Kidney epithelial cell (primary cell): ENCODE results near the gene NETO2. TPM values are rescaled to one million over a fixed set of nuclear protein-coding genes. Genes with fewer than 3 reads are reported as not detected.

Source experiments
- DNase-seq: peaks from one replicate; pipeline ENCODE4 v3.0.0-alpha.2; 2010; ENCODE audit warnings: low read depth
- H3K27me3 ChIP-seq: 2 replicates; pipeline ENCODE4 v1.6.0; 2011; ENCODE audit warnings: low read length; ENCODE audit not compliant: control insufficient read depth, insufficient read depth
- H3K36me3 ChIP-seq: 2 replicates; pipeline ENCODE4 v1.5.1; 2011; ENCODE audit warnings: low read length; ENCODE audit not compliant: control insufficient read depth, insufficient read depth
- H3K4me3 ChIP-seq: 2 replicates; pipeline ENCODE4 v1.5.1; 2011; ENCODE audit warnings: low read depth, mild to moderate bottlenecking, control low read depth, low read length
- total RNA-seq: library from RNA; depleted of rRNA; stranded (reverse); fragments of >200 nt; gene quantifications from 2 replicates; pipeline ENCODE4 v1.2.3, GENCODE V29; 2015
- TF ChIP-seq, protein P1 (sequence below): IDR thresholded peaks from 2 replicates; pipeline ENCODE4 v1.5.1; 2011; ENCODE audit warnings: mild to moderate bottlenecking, moderate library complexity, low read length, control low read depth, inconsistent platforms; ENCODE audit not compliant: insufficient read depth, poor library complexity, severe bottlenecking

The NETO2 gene
- total RNA-seq, 1 donor from 2014 or later = 41.9 TPM

DNA sequence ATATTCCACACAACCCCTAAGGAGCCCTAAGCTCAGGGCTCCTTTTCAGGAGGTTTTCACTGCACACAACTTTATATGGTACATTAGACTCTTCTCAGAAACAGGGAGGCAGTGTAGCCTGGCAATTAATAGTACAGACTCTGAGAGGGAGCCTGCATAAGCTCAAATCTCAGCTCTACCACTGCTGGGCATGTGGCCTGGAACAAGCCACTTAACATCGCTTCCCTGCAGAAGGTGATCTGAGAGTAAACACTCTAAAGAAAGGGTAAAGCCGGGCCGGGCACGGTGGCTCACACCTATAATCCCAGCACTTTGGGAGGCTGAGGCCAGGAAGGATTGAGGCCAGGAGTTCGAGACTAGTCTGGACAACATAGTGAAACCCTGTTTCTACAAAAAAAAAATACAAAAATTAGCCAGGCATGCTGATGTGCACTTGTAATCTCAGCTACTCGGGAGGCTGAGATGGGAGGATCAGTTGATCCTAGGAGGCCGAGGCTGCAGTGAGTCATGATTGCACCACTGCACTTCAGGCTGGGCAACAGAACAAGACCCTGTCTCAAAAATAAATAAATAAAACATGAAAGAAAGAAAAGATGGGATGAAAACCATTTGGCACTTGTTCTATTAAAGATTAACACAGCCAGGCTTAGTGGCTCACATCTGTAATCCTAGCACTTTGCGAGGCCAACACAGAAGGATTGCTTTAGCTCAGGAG is 99.6 kb downstream of the NETO2 start:
- TF ChIP-seq, protein P1, sequence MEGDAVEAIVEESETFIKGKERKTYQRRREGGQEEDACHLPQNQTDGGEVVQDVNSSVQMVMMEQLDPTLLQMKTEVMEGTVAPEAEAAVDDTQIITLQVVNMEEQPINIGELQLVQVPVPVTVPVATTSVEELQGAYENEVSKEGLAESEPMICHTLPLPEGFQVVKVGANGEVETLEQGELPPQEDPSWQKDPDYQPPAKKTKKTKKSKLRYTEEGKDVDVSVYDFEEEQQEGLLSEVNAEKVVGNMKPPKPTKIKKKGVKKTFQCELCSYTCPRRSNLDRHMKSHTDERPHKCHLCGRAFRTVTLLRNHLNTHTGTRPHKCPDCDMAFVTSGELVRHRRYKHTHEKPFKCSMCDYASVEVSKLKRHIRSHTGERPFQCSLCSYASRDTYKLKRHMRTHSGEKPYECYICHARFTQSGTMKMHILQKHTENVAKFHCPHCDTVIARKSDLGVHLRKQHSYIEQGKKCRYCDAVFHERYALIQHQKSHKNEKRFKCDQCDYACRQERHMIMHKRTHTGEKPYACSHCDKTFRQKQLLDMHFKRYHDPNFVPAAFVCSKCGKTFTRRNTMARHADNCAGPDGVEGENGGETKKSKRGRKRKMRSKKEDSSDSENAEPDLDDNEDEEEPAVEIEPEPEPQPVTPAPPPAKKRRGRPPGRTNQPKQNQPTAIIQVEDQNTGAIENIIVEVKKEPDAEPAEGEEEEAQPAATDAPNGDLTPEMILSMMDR = no peak
- Histone ChIP-seq H3K27me3 (peaks cover 3% of the 10 kb centered on the region), H3K36me3 (no peaks in the 10 kb centered on the region), H3K4me3 (no peak overlapping the region)
- DNase-seq = no peak

DNA sequence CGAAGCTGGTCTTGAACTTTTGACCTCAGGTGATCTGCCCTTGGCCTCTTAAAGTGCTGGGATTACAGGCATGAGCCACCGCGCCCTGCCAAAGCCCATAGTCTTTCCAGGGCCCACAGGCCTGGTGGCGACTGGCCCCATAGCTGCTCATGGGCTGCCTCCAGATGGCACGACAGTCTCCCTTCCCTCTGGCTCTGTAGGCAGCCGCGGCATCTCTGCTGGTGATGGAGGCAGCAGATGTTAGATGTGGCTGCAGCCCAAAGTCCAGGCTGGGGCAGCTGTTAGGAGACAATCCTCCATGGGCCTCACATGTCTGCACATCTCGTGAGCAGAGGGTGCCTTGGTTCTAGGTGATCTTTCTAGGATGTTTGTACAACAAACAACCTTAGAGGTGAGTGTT is 100.5 kb downstream of the NETO2 start:
- DNase-seq = no peak
- Histone ChIP-seq H3K4me3 (no peak overlapping the region), H3K36me3 (no peaks in the 10 kb centered on the region), H3K27me3 (peaks cover 3% of the 10 kb centered on the region)
- TF ChIP-seq, protein P1 = no peak

DNA sequence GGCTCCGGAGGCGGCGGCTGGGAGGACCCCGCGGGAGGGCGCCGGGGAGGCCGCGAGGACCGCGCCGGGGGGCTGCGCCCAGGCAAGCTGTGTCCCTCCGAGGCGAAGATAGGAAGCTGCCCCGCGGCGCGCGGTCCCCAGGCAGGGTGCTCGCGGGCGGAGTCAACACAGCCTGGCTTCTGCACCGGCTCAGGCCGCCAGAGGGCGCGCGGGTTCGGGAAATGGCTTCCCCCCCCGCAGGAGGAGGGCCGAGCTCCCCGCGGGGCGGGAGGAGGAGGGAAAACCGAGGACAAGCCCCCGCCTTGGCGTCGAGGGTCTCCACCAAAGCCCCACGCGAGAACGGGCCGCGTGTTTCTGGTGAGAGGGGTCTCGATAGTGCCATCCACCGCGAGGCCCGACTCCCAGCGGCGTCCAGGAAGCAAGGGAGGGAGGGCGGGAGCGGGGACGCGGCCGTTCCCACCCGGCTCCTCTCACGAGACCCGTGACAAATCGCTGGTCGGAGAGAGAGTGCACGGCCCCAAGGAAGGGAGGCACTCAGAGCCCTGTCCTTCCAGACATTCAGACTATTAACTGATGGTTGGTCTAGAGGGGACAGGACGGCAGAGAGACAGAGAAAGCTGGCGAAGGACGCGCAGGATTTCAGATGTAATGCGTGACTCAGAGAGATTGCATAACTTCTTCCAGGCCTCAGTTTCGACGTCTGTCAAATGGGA is 105.8 kb downstream of the NETO2 start:
- TF ChIP-seq, protein P1 = peak; percentile 90
- H3K36me3 ChIP-seq = no peaks in the 10 kb centered on the region
- DNase-seq = no peak
- no peaks in the 10 kb centered on the region for H3K27me3 ChIP-seq
- H3K4me3 ChIP-seq = peak overlapping the region; percentile 45

DNA sequence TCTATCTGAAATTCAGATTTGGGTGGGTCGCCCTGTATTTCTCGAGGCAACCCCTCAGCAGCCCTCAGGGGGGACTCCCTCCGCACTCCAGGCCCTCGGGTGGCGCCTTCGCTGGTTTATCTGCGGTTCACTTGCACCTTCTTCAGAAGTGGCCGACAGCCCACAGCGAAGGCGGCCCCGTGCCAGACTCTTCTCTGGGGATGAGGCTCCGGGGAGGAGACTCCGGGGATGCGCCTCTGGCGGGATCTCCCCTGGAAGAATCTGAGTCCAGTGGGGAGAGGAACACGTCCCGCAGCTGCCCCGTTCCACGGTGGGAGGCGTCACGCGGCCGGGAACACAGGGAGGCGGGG is 106.4 kb downstream of the NETO2 start:
- no peaks in the 10 kb centered on the region for H3K27me3 ChIP-seq
- H3K36me3 ChIP-seq = no peaks in the 10 kb centered on the region
- TF ChIP-seq, protein P1 = no peak
- peak overlapping the region; percentile 45 for H3K4me3 ChIP-seq
- DNase-seq = no peak

DNA sequence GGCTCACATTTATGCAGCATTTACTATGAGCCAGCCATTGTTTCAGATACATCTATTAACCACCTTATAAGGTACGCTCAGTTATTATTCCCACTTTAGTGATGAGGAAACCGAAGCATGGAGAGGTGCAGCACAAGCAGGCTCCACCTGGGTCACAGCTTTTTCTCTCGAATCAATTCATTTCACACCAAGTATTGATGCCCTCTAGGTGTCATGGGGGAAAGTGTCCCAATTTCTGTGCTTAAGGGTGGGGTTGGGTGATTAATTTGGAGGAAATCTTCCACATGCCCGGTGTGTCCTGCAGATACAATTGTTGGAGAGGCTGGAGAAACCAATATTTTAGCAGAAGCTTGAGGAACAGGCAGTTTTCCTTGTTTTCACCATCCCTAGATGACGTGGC is 107.5 kb downstream of the NETO2 start:
- TF ChIP-seq, protein P1 = no peak
- Histone ChIP-seq H3K4me3 (no peak overlapping the region), H3K27me3 (no peaks in the 10 kb centered on the region), H3K36me3 (no peaks in the 10 kb centered on the region)
- DNase-seq = no peak

DNA sequence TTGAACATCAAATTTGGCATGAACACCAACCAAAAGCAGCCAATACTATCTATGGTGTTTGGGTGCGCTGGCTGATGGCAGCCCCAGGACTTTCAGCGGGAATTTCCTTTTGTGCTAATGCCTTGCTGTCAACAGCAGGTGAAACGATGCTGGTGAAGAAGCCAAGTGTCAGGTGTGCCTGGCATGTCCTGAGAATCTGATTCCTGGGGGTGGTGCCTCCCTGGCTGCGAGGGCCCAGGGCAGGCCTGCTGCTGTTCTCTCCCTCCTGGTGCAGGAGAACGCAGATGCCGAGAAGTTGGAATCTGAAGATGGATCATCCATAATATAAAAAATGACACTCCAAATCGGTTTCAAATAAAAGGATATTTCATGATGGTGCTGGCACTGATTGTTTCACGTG is 108.3 kb downstream of the NETO2 start:
- Histone ChIP-seq H3K27me3 (no peaks in the 10 kb centered on the region), H3K4me3 (no peak overlapping the region), H3K36me3 (no peaks in the 10 kb centered on the region)
- no peak for DNase-seq
- TF ChIP-seq, protein P1 = no peak
